Gastroesophageal sphincter (tissue), 4 donors: ENCODE data around the gene BET1L. TPM values are rescaled to one million over a fixed set of nuclear protein-coding genes. Genes with fewer than 3 reads are reported as not detected.

ENCODE experiments used
- ATAC-seq: fragments of 150-250 bp; one replicate; pipeline ENCODE4 v1.9.1; 2016; ENCODE audit warnings: mild to moderate bottlenecking, moderate library complexity
- H3K27ac ChIP-seq, 4 donors: fragments of 200-600 bp; sonication (generic) in 3 of 4; 1 replicate in 3 of 4; 2 replicates in 1 of 4; pipeline ENCODE4 v1.5.1; 2016 to 2019
- H3K27me3 ChIP-seq: fragments of 200-600 bp; sonication (generic); one replicate; pipeline ENCODE4 v1.5.1; 2019
- H3K36me3 ChIP-seq, 2 donors: fragments of 200-600 bp; sonication (generic); one replicate each; pipeline ENCODE4 v1.5.1; 2019; ENCODE audit warnings: control low read depth in 1 of 2
- H3K4me1 ChIP-seq, 3 donors: fragments of 200-600 bp; sonication (generic); 1 replicate in 2 of 3; 2 replicates in 1 of 3; pipeline ENCODE4 v1.5.1; 2016 to 2019; ENCODE audit warnings: control low read depth in 2 of 3
- H3K4me3 ChIP-seq, 2 donors: fragments of 200-600 bp; sonication (generic); one replicate each; pipeline ENCODE4 v1.5.1; 2019; ENCODE audit warnings: mild to moderate bottlenecking in 1 of 2, moderate library complexity in 1 of 2
- H3K9me3 ChIP-seq, 3 donors: fragments of 200-600 bp; sonication (generic); one replicate each; pipeline ENCODE4 v1.5.1; 2017 to 2019; ENCODE audit warnings: control low read depth in 2 of 3
- EP300 ChIP-seq: sonication (generic); formaldehyde crosslinking; IDR thresholded peaks from one replicate; pipeline ENCODE4 v1.6.1; 2017; ENCODE audit warnings: antibody characterized with exemption, mild to moderate bottlenecking
- POLR2A ChIP-seq, 2 donors: fragments of 450-650 bp; IDR thresholded peaks; one replicate each; pipeline ENCODE4 v1.6.1; 2017; ENCODE audit warnings: antibody characterized with exemption in 2 of 2, mild to moderate bottlenecking in 2 of 2, moderate library complexity in 1 of 2
- POLR2AphosphoS5 ChIP-seq: sonication (generic); formaldehyde crosslinking; IDR thresholded peaks from one replicate; pipeline ENCODE4 v1.6.1; 2017; ENCODE audit warnings: antibody characterized with exemption
- WGBS, 2 donors: methylation state at CpG; one replicate each; pipeline ENCODE4 v1.1.5; 2018; ENCODE audit warnings: low coverage in 1 of 2; 5-methylcytosine and 5-hydroxymethylcytosine counted together
- total RNA-seq, 4 donors: library from RNA; depleted of rRNA; stranded (reverse); fragments of >200 nt; gene quantifications; one replicate each; pipeline ENCODE4 v1.1.0, GENCODE V29; 2016
- TF ChIP-seq, protein P1 (sequence below), 4 experiments: fragments of 200-600 bp in 2 of 4; fragments of 450-650 bp in 2 of 4; sonication (generic) in 1 of 4; IDR thresholded peaks; one replicate each; pipeline ENCODE4 v1.5.1; 2017 to 2019; ENCODE audit warnings: antibody characterized with exemption in 4 of 4, mild to moderate bottlenecking in 2 of 4, moderate library complexity in 2 of 4

Gene BET1L
- total RNA-seq, 4 donors from 2014 or later: 25.3 to 39.4 (median 27.6) TPM

DNA sequence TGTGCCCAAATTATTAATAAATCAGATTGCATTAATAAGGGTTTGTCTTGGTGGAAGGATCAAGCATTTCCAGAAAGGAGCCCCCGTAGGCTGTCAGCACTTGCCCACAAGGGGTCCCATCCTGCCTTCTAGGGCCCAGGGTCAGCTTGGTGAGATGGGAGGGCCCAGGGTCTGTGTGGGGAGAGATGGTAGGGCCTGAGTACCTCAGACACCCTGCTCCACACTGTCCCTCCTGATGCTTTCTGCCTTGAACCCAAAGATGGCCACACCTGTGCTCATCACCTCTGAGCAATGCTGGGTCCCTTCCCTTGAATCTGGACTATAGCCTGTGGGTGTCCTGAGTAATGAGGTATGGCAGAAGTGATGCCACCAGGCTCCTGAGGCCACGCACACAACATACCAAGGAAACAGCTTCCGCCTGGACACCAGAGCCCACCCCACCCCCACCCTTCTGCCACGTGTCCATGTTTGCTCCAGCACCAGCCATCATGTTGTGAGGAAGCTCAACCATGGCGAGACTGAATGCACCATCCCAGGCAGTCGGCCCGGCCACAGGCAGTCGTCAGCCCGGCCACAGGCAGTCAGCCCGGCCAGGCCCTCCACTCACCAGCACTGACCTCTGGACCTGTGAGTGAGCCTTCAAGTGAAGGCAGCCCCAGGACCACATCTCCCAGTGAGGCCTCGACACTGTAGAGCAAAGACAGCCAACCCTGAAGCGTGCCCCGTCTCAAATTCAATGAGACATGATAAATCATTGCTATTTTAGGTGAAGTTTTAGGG is 6.8 kb downstream of the BET1L start:
- TF ChIP-seq EP300 (no peak), POLR2A (IDR thresholded peaks at IDR 0.05) (no peak), POLR2AphosphoS5 (no peak)
- TF ChIP-seq, protein P1, sequence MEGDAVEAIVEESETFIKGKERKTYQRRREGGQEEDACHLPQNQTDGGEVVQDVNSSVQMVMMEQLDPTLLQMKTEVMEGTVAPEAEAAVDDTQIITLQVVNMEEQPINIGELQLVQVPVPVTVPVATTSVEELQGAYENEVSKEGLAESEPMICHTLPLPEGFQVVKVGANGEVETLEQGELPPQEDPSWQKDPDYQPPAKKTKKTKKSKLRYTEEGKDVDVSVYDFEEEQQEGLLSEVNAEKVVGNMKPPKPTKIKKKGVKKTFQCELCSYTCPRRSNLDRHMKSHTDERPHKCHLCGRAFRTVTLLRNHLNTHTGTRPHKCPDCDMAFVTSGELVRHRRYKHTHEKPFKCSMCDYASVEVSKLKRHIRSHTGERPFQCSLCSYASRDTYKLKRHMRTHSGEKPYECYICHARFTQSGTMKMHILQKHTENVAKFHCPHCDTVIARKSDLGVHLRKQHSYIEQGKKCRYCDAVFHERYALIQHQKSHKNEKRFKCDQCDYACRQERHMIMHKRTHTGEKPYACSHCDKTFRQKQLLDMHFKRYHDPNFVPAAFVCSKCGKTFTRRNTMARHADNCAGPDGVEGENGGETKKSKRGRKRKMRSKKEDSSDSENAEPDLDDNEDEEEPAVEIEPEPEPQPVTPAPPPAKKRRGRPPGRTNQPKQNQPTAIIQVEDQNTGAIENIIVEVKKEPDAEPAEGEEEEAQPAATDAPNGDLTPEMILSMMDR (IDR thresholded peaks at IDR 0.05): no peak
- Histone ChIP-seq H3K4me3 (no peak overlapping the region), H3K9me3 (no peaks in the 10 kb centered on the region), H3K27ac (no peak overlapping the region), H3K4me1 (peaks cover 0 to 33% (median 3%) of the 10 kb centered on the region in 3 donors), H3K36me3 (peaks cover 0 to 56% of the 10 kb centered on the region in 2 donors), H3K27me3 (no peaks in the 10 kb centered on the region)
- ATAC-seq: no peak
- 73 to 89% methylated on average over 2 to 3 of the region's 13 CpGs for WGBS, 2 donors

- H3K4me3 ChIP-seq: no peak overlapping the region
- peaks cover 0 to 27% (median 0%) of the 10 kb centered on the region in 3 donors for H3K4me1 ChIP-seq
- H3K36me3 ChIP-seq: peaks cover 0 to 50% of the 10 kb centered on the region in 2 donors
- H3K27me3 ChIP-seq: no peaks in the 10 kb centered on the region
- no peak for ATAC-seq
- H3K9me3 ChIP-seq: no peaks in the 10 kb centered on the region
- TF ChIP-seq EP300 (no peak), POLR2A (IDR thresholded peaks at IDR 0.05) (no peak), POLR2AphosphoS5 (no peak)
- TF ChIP-seq, protein P1 (IDR thresholded peaks at IDR 0.05): no peak
- no peak overlapping the region for H3K27ac ChIP-seq
- 76 to 83% methylated on average over 2 to 6 of the region's 8 CpGs for WGBS, 2 donors
Observed at GRCh38 chr11:199782-200181, 7.4 kb downstream of the BET1L start.

DNA sequence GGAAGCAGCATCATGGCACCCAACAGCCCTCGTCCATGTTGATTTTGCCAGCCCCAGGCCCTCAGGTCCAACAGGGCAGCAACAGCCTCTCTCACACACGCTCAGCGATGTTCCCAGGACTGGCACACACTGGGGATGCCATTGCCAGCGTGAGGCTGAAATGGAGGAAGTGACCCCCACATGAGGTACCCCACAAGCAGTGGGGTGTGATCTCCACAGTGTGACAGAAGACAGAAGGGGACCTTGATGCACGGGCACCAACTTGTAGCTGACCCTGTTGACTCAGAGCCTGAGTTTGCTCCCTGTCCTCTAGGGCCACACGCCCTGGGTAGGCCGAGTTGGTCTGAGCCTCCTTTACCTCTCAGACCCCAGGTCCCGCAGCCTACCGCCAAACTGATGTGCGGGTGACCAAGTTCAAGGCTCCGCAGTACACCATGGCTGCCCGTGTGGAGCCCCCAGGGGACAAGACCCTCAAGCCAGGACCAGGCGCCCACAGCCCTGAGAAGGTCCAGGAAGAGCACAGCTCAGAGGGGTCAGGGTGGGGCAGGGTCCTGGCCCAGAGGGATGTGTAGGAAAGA is 8.1 kb downstream of the BET1L start:
- 62 to 100% methylated on average over 1 to 4 of the region's 13 CpGs for WGBS, 2 donors

DNA sequence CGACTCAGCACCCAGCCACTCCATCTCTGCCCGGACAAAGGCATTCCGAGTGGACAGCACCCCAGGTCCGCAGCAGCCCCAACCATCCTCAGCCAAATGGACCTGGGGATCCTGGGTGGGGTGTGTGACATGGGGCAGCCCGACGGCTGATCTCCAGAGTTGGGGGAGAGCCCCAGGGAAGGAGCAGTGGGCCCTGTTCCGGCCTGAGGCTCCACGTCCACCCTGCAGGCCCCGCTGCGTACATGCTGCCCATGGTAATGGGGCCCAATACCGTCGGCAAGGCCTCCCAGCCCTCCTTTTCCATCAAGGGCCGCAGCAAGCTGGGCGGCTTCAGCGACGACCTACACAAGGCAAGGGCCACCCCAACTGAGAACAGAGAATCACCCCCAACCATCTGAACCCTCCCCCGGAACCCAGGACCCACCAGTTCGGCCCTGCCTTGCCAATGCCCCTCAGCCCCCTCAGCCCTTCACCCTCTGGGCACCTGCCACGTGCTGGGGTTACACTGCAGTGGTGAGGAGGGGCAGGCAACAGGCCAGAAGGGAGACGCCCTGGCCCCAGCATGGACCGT is 8.9 kb downstream of the BET1L start:
- Histone ChIP-seq H3K27me3 (no peaks in the 10 kb centered on the region), H3K4me3 (no peak overlapping the region), H3K27ac (no peak overlapping the region), H3K9me3 (no peaks in the 10 kb centered on the region), H3K36me3 (peaks cover 0 to 35% of the 10 kb centered on the region in 2 donors), H3K4me1 (peaks cover 0 to 12% (median 0%) of the 10 kb centered on the region in 3 donors)
- no peak for TF ChIP-seq POLR2A (IDR thresholded peaks at IDR 0.05)
- TF ChIP-seq POLR2AphosphoS5: no peak
- TF ChIP-seq EP300: no peak
- TF ChIP-seq, protein P1 (IDR thresholded peaks at IDR 0.05): no peak
- WGBS, 2 donors: no CpG with 5 or more reads among the region's 21 CpGs
- ATAC-seq: no peak

More for the DNA sequence above, 8.1 kb downstream of the BET1L start:
- no peak overlapping the region for H3K4me3 ChIP-seq
- H3K27ac ChIP-seq: no peak overlapping the region
- ATAC-seq: no peak
- no peaks in the 10 kb centered on the region for H3K9me3 ChIP-seq
- H3K36me3 ChIP-seq: peaks cover 0 to 43% of the 10 kb centered on the region in 2 donors
- H3K27me3 ChIP-seq: no peaks in the 10 kb centered on the region
- TF ChIP-seq POLR2AphosphoS5: no peak
- H3K4me1 ChIP-seq: peaks cover 0 to 20% (median 0%) of the 10 kb centered on the region in 3 donors

DNA sequence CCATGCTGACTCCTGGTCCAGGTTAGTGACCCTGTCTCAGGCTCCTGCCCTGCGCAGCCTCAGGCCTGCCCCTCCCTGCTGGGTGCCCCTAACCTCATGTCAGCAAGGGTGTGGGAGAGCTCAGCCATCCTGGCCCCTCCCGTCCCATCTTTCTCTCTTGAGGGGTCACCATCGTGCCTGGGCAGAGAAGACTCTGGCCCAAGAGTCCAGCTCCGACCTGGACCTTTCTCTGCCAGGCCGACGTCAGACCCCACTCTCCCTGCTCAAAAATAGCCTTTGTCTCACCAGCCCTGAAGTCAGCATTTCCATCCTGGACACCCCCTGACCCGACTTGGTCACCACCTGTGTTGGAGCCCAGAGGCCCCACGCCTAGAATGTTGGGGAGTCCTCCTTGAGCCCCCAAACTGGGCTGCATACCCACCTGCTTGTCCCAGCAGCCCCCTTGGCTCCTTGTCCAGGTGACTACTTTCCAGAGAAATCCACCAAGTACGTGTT is 9.4 kb downstream of the BET1L start:
- no peak for ATAC-seq
- H3K4me3 ChIP-seq: no peak overlapping the region
- no peak overlapping the region for H3K27ac ChIP-seq
- WGBS, 2 donors: 81 to 93% methylated on average over 2 to 3 of the region's 9 CpGs
- no peaks in the 10 kb centered on the region for H3K9me3 ChIP-seq
- peaks cover 0 to 30% of the 10 kb centered on the region in 2 donors for H3K36me3 ChIP-seq
- peaks cover 0 to 9% (median 0%) of the 10 kb centered on the region in 3 donors for H3K4me1 ChIP-seq
- H3K27me3 ChIP-seq: no peaks in the 10 kb centered on the region
- no peak for TF ChIP-seq EP300
- TF ChIP-seq, protein P1 (IDR thresholded peaks at IDR 0.05): no peak
- TF ChIP-seq POLR2A (IDR thresholded peaks at IDR 0.05): no peak
- TF ChIP-seq POLR2AphosphoS5: no peak
